Measurements from ENCODE around the gene ZNF770. TPM values are rescaled to one million over a fixed set of nuclear protein-coding genes. Genes with fewer than 3 reads are reported as not detected.

Gene ZNF770
- total RNA-seq, 1 experiment from 2014 or later, result 70.7 TPM

DNA sequence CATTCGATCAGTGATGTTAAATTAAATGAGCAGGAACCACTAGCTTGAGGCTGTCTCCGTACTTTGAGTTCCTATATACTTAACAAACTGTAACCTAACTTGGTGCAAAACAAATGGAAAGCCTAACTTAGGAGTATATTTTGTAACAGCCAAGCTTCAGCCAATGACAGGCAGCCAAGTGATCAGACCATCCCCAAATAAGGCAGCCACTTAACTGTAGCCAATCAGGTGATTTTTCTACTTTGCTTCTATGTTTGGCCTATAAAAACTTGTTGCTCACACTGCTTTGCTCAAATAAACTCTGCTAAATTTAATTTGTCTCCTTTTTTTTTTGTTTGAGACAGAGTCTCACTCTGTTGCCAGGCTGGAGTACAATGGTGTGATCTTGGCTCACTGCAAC lies 19.3 kb upstream of the ZNF770 start:
- ATAC-seq, result no peak
- no TSS peak for BruUV-seq (replicated peaks)

DNA sequence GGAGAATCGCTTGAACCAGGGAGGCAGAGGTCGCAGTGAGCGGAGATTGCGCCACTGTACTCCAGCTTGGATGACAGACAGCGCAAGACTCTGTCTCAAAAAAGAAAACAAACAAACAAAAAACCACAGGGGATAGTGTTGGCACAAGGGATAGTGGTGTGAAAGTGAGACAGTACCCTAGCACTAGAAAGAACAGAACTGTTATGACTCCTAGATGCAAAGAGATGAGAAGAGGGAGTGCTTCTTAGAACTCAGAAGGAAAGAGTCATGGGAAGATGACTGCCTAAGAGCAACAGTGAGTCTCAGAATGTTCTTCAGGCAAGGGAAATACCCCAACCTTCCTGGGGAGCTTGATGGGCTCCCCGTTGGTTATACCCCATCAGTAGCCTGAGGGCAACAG lies 17.8 kb upstream of the ZNF770 start:
- ChIA-PET POLR2A (no interaction called here), RAD21 (ENCODE audit: low non-redundant PET in 1 of 2, low total read pairs in 2 of 2, uncharacterized antibody in 2 of 2, unreplicated experiment in 2 of 2) (no interaction called here), CTCF (no interaction called here)
- DNase-seq (ENCODE audit: low read depth, low spot score), result no peak
- no peak for TF ChIP-seq TCF7L2 (IDR thresholded peaks at IDR 0.05; ENCODE audit: borderline replicate concordance, extremely low read depth, insufficient read depth, insufficient read length)
- H3K4me1 ChIP-seq (ENCODE audit: control insufficient read depth in 1 of 2, insufficient read depth in 2 of 2, low read length in 2 of 2), result no peaks in the 10 kb centered on the region
- no peak overlapping the region for H3K9ac ChIP-seq (ENCODE audit: low read length)
- intact Hi-C loops (cut with micrococcal nuclease), result no loop called here
- BruUV-seq (replicated peaks), result no TSS peak
- no peaks in the 10 kb centered on the region for H3K79me2 ChIP-seq (ENCODE audit: insufficient read depth, low read length)
- H3K4me3 ChIP-seq (replicated peaks in 1 of 2; ENCODE audit: low read depth in 1 of 2, low read length in 2 of 2), result no peak overlapping the region
- H4K20me1 ChIP-seq (ENCODE audit: insufficient read depth), result no peaks in the 10 kb centered on the region
- H3K9me2 ChIP-seq (ENCODE audit: insufficient read depth), result no peaks in the 10 kb centered on the region
- ATAC-seq, result no peak
- H3K4me2 ChIP-seq (ENCODE audit: low read length), result no peak overlapping the region
- H3K27ac ChIP-seq (ENCODE audit: low read depth, low read length), result no peak overlapping the region
- no peaks in the 10 kb centered on the region for H3K9me3 ChIP-seq (ENCODE audit: control insufficient read depth in 1 of 2, insufficient read depth in 1 of 2, low read depth in 1 of 2, low read length in 2 of 2)
- H3K27me3 ChIP-seq (ENCODE audit: insufficient read depth, low read length), result no peaks in the 10 kb centered on the region
- no peaks in the 10 kb centered on the region for H3K36me3 ChIP-seq (ENCODE audit: control insufficient read depth in 1 of 2, insufficient read depth in 2 of 2, low read length in 2 of 2)
- no peak overlapping the region for H2AFZ ChIP-seq (ENCODE audit: low read depth, low read length, poor library complexity, severe bottlenecking)

More for the DNA sequence above, 19.3 kb upstream of the ZNF770 start:
- ChIA-PET RAD21 (ENCODE audit: low non-redundant PET in 1 of 2, low total read pairs in 2 of 2, uncharacterized antibody in 2 of 2, unreplicated experiment in 2 of 2) (no interaction called here), POLR2A (interaction anchor here (1.1 to 1.5 kb wide), 2 partner anchors 12 to 19 kb away, joined by 4 to 7 read pairs; partner anchors contain the start of gene ZNF770), CTCF (no interaction called here)
- Histone ChIP-seq H3K4me1 (ENCODE audit: control insufficient read depth in 1 of 2, insufficient read depth in 2 of 2, low read length in 2 of 2) (no peaks in the 10 kb centered on the region), H3K4me3 (replicated peaks in 1 of 2; ENCODE audit: low read depth in 1 of 2, low read length in 2 of 2) (no peak overlapping the region), H3K36me3 (ENCODE audit: control insufficient read depth in 1 of 2, insufficient read depth in 2 of 2, low read length in 2 of 2) (no peaks in the 10 kb centered on the region), H3K27ac (ENCODE audit: low read depth, low read length) (no peak overlapping the region), H2AFZ (ENCODE audit: low read depth, low read length, poor library complexity, severe bottlenecking) (no peak overlapping the region), H3K9me2 (ENCODE audit: insufficient read depth) (no peaks in the 10 kb centered on the region), H3K79me2 (ENCODE audit: insufficient read depth, low read length) (no peaks in the 10 kb centered on the region), H3K9me3 (ENCODE audit: control insufficient read depth in 1 of 2, insufficient read depth in 1 of 2, low read depth in 1 of 2, low read length in 2 of 2) (no peaks in the 10 kb centered on the region), H3K27me3 (ENCODE audit: insufficient read depth, low read length) (no peaks in the 10 kb centered on the region), H3K4me2 (ENCODE audit: low read length) (no peak overlapping the region), H4K20me1 (ENCODE audit: insufficient read depth) (no peaks in the 10 kb centered on the region), H3K9ac (ENCODE audit: low read length) (no peak overlapping the region)
- intact Hi-C loops (cut with micrococcal nuclease), result no loop called here
- DNase-seq (ENCODE audit: low read depth, low spot score), result no peak
- TF ChIP-seq SRF (IDR thresholded peaks at IDR 0.05; ENCODE audit: low read depth), result peak; percentile 44; the same call in 1 of the 2 replicates
- TF ChIP-seq TCF7L2 (IDR thresholded peaks at IDR 0.05; ENCODE audit: borderline replicate concordance, extremely low read depth, insufficient read depth, insufficient read length), result no peak

DNA sequence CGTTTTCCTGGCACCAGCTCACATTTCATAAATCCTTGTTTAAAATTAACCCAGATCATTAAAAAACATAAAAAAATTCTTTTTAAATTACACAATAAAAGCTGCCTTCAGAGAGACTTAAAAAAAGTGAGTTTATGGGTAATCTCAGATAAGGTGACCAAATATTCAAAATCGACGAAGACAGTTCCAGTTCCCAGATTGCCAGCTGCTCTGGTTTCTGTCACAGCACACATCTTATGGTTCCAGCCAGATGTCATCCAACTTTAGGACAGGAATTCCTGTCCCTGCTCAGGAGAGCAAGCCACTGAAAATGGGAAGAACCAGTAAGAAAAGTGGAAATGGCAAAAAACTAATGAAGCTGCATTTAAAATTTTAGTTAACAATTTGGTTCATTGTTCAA lies 15.8 kb upstream of the ZNF770 start:
- Histone ChIP-seq H3K9me2 (ENCODE audit: insufficient read depth) (no peaks in the 10 kb centered on the region), H3K4me2 (ENCODE audit: low read length) (no peak overlapping the region), H3K36me3 (ENCODE audit: control insufficient read depth in 1 of 2, insufficient read depth in 2 of 2, low read length in 2 of 2) (no peaks in the 10 kb centered on the region), H3K9ac (ENCODE audit: low read length) (no peak overlapping the region), H2AFZ (ENCODE audit: low read depth, low read length, poor library complexity, severe bottlenecking) (no peak overlapping the region), H4K20me1 (ENCODE audit: insufficient read depth) (no peaks in the 10 kb centered on the region), H3K4me1 (ENCODE audit: control insufficient read depth in 1 of 2, insufficient read depth in 2 of 2, low read length in 2 of 2) (peaks cover 10 to 14% of the 10 kb centered on the region in 2 experiments), H3K4me3 (replicated peaks in 1 of 2; ENCODE audit: low read depth in 1 of 2, low read length in 2 of 2) (no peak overlapping the region), H3K27ac (ENCODE audit: low read depth, low read length) (no peak overlapping the region), H3K79me2 (ENCODE audit: insufficient read depth, low read length) (no peaks in the 10 kb centered on the region), H3K27me3 (ENCODE audit: insufficient read depth, low read length) (no peaks in the 10 kb centered on the region), H3K9me3 (ENCODE audit: control insufficient read depth in 1 of 2, insufficient read depth in 1 of 2, low read depth in 1 of 2, low read length in 2 of 2) (no peaks in the 10 kb centered on the region)
- ChIA-PET RAD21 (ENCODE audit: low non-redundant PET in 1 of 2, low total read pairs in 2 of 2, uncharacterized antibody in 2 of 2, unreplicated experiment in 2 of 2) (no interaction called here), POLR2A (no interaction called here), CTCF (interaction anchor here (1.3 kb wide), 1 partner anchor 17 kb away, joined by 3 read pairs; no protein-coding TSS in a partner anchor)
- TF ChIP-seq SP1 (IDR thresholded peaks at IDR 0.05; ENCODE audit: low read depth) (no peak), EZH2phosphoT487 (IDR thresholded peaks at IDR 0.05; ENCODE audit: borderline replicate concordance) (no peak), ELF1 (IDR thresholded peaks at IDR 0.05; ENCODE audit: borderline replicate concordance, low read depth) (no peak), TCF7L2 (IDR thresholded peaks at IDR 0.05; ENCODE audit: borderline replicate concordance, extremely low read depth, insufficient read depth, insufficient read length) (no peak), YY1 (IDR thresholded peaks at IDR 0.05; ENCODE audit: extremely low read depth, insufficient replicate concordance, low read depth, low read length) (no peak), POLR2AphosphoS5 (IDR thresholded peaks at IDR 0.05; ENCODE audit: low read depth, low read length) (no peak), FOSL1 (IDR thresholded peaks at IDR 0.05; ENCODE audit: low read depth) (no peak), ZFX (IDR thresholded peaks at IDR 0.05) (no peak), CEBPB (IDR thresholded peaks at IDR 0.05; ENCODE audit: low read depth) (no peak), SIN3A (IDR thresholded peaks at IDR 0.05; ENCODE audit: low read depth) (no peak), EGR1 (IDR thresholded peaks at IDR 0.05; ENCODE audit: low read depth) (no peak), CBX3 (IDR thresholded peaks at IDR 0.05; ENCODE audit: low read depth) (no peak), POLR2A (IDR thresholded peaks at IDR 0.05; ENCODE audit: borderline replicate concordance, extremely low read depth, insufficient read depth, insufficient read length) (no peak), RAD21 (IDR thresholded peaks at IDR 0.05; ENCODE audit: low read depth) (no peak)
- TF ChIP-seq, protein P1, sequence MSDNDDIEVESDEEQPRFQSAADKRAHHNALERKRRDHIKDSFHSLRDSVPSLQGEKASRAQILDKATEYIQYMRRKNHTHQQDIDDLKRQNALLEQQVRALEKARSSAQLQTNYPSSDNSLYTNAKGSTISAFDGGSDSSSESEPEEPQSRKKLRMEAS (IDR thresholded peaks at IDR 0.05), result no peak
- TF ChIP-seq, protein P2, sequence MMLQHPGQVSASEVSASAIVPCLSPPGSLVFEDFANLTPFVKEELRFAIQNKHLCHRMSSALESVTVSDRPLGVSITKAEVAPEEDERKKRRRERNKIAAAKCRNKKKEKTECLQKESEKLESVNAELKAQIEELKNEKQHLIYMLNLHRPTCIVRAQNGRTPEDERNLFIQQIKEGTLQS (IDR thresholded peaks at IDR 0.05), result no peak
- DNase-seq (ENCODE audit: low read depth, low spot score) (no peak), ATAC-seq (no peak)
- no TSS peak for BruUV-seq (replicated peaks)
- intact Hi-C loops (cut with micrococcal nuclease), result no loop called here

All from HCT116 (cell line).